Measurements from ENCODE around the gene VMO1. TPM values are rescaled to one million over a fixed set of nuclear protein-coding genes. Genes with fewer than 3 reads are reported as not detected.

The VMO1 gene
- polyA plus RNA-seq, 1 of the 3 experiments (the other 2 are of a cell fraction) = 1.3 TPM

GRCh38 chr17:4750606-4751005 is 35.6 kb downstream of the VMO1 start:
- Histone ChIP-seq H2AFZ (ENCODE audit: low read depth) (no peak overlapping the region), H3K9me3 (no peaks in the 10 kb centered on the region), H3K4me2 (no peak overlapping the region), H3K36me3 (replicated peaks in 1 of 2; ENCODE audit: control insufficient read depth in 1 of 2, insufficient read depth in 2 of 2, low read length in 1 of 2) (no peaks in the 10 kb centered on the region), H3K9me2 (no peaks in the 10 kb centered on the region), H4K20me1 (ENCODE audit: insufficient read depth) (no peaks in the 10 kb centered on the region), H3K9ac (no peak overlapping the region), H3K27me3 (ENCODE audit: insufficient read depth) (peaks cover 84% of the 10 kb centered on the region), H3K27ac (ENCODE audit: low read depth in 2 of 2, low read length in 1 of 2) (no peak overlapping the region), H3K4me1 (ENCODE audit: control insufficient read depth in 1 of 2, insufficient read depth in 2 of 2, low read depth in 1 of 2, low read length in 1 of 2) (no peaks in the 10 kb centered on the region; a peak in 1 of 4 replicates), H3F3A (replicated peaks; ENCODE audit: insufficient read depth) (peaks cover 5% of the 10 kb centered on the region), H3K4me3 (ENCODE audit: low read depth in 2 of 2, low read length in 1 of 2) (no peak overlapping the region), H3K79me2 (ENCODE audit: insufficient read depth) (no peaks in the 10 kb centered on the region)
- WGBS (ENCODE audit: low lambda C conversion rate) = 6% methylated on average over 3 of the region's 3 CpGs
- POLR2A ChIA-PET = no interaction called here
- CTCF ChIA-PET = no interaction called here
- TF ChIP-seq POLR2AphosphoS5 (IDR thresholded peaks at IDR 0.05; ENCODE audit: low read depth, low read length) = no peak
- no peak for TF ChIP-seq MEF2A (IDR thresholded peaks at IDR 0.05; ENCODE audit: borderline replicate concordance, low read depth)
- TF ChIP-seq FOXJ3 (CRISPR knock-in tag; IDR thresholded peaks at IDR 0.05) = no peak
- no peak for TF ChIP-seq MAX (IDR thresholded peaks at IDR 0.05; ENCODE audit: low read depth)
- TF ChIP-seq GABPA (IDR thresholded peaks at IDR 0.05; ENCODE audit: low read depth) = no peak
- TF ChIP-seq TAF1 (IDR thresholded peaks at IDR 0.05; ENCODE audit: borderline replicate concordance, low read depth, low read length) = no peak
- TF ChIP-seq TEAD4 (IDR thresholded peaks at IDR 0.05; ENCODE audit: borderline replicate concordance, insufficient read depth) = no peak
- TF ChIP-seq FOXM1 (IDR thresholded peaks at IDR 0.05; ENCODE audit: low read depth) = no peak
- TF ChIP-seq ZBTB33 (IDR thresholded peaks at IDR 0.05; ENCODE audit: borderline replicate concordance, low read depth) = no peak
- no peak for TF ChIP-seq JUND (IDR thresholded peaks at IDR 0.05)
- no peak for TF ChIP-seq USF2 (IDR thresholded peaks at IDR 0.05; ENCODE audit: borderline replicate concordance, low read depth, low read length)
- TF ChIP-seq GATA2 (CRISPR knock-in tag; IDR thresholded peaks at IDR 0.05) = no peak
- no peak for TF ChIP-seq USF1 (IDR thresholded peaks at IDR 0.05; ENCODE audit: borderline replicate concordance, low read depth)
- TF ChIP-seq RXRA (IDR thresholded peaks at IDR 0.05; ENCODE audit: borderline replicate concordance, low read depth) = no peak
- no peak for TF ChIP-seq PBX3 (IDR thresholded peaks at IDR 0.05)
- no peak for DNase-seq

Measured in SK-N-SH (cell line).